Fibroblast of skin of right quadriceps (primary cell): Measurements from ENCODE around the gene SLC8A2.
"Not testable (repeated sequence)": the region's sequence is repeated elsewhere in the genome, so short reads cannot be mapped to it uniquely, and the experiment has no call there.

ENCODE experiments used
- DNase-seq: peaks from one replicate; pipeline ENCODE4 v3.0.0-alpha.2; 2013

Gene SLC8A2

GRCh38 chr19:47406711-47407416 is 64.8 kb downstream of the SLC8A2 start:
- no peak for DNase-seq

DNA sequence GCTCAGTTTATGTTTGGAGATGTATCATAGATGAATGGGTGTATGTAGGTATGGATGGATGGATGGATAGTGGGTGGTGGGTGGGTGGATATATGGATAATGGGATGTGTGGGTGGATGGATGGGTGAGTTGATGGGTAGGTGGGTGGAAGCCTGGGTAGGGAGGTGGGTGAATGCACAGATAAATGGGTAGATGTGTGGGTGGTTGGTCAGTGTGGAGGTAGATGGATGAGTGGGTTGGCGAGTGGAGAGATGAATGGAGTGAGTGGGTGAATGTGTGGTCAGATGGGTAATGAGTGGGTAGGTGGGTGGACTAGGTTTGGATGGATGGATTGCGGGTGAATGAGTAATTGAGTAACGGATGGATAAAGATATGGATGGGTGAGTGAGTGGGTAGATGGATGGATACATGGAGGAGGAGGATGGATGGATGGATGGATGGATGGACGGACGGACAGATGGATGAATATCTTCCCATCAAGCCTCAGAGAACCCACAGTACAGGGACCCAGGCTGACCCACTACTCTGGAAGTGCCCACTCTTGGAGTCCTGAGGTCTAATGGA is 65.8 kb downstream of the SLC8A2 start:
- no peak for DNase-seq

GRCh38 chr19:47405197-47405550 is 66.5 kb downstream of the SLC8A2 start:
- DNase-seq: no peak

DNA sequence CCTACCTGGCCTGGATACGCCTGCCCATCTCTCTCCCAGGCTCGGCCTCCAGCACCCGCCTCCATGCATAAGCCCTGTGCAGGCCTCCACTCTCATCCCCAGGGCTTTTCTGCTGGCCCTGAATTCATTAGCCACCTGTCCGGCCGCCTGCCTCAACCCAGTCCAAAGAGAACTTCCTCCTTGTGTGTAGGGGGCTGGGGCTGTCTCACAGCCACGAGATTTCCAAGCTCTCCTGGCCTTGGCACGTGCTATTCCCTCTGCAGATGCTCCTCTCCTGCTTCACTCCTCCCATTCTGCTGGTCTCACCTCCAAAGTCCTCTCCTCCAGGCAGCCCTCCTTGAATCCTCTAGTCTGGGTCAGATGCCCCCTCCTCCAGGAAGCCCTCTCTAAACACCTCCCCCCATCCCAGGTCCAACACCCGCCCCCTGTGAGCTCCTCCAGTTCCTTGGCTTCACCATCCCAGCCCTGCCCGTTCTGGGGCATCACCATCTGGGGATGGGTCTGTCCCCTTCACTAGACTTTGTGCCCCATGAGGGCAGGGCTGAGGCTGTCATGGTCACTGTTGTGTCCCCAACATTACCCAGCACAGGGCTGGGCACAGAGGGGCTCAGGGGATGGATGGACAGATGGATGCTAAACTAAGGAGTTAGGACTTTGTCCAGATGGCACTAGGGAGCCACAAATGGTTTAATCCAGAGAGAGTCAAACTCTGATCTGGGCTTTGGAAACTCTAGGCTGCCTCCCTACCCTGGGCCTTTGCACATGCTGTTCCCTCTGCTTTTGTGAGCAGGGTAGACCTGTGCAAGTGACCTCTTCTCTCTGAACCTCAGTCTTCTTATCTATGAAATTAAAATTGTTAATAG is 67.1 kb downstream of the SLC8A2 start:
- DNase-seq: no peak

GRCh38 chr19:47402504-47402903 is 69.2 kb downstream of the SLC8A2 start:
- no peak for DNase-seq

- DNase-seq: no peak
Measured at GRCh38 chr19:47398707-47399597, 72.7 kb downstream of the SLC8A2 start.

GRCh38 chr19:47391510-47392223 is 80.0 kb downstream of the SLC8A2 start:
- DNase-seq: peak; percentile 59

- no peak for DNase-seq
Measured at GRCh38 chr19:47390533-47391488, 80.9 kb downstream of the SLC8A2 start.

GRCh38 chr19:47389150-47389556 is 82.5 kb downstream of the SLC8A2 start:
- DNase-seq: no peak

DNA sequence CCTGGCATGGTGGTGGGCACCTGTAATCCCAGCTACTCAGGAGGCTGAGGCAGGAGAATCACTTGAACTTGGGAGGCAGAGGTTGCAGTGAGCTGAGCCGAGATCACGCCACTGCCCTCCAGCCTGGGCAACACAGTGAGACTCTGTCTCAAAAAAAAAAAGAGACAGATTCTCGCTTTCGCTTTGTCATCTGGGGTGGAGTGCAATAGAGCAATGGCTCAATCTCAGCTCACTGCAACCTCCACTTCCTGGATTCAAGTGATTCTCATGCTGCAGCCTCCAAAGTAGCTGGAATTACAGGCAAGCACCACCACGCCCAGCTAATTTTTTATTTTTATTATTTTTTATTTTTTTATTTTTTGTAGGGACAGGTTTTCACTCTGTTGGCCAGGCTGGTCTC is 83.0 kb downstream of the SLC8A2 start:
- DNase-seq: not testable (repeated sequence)

DNA sequence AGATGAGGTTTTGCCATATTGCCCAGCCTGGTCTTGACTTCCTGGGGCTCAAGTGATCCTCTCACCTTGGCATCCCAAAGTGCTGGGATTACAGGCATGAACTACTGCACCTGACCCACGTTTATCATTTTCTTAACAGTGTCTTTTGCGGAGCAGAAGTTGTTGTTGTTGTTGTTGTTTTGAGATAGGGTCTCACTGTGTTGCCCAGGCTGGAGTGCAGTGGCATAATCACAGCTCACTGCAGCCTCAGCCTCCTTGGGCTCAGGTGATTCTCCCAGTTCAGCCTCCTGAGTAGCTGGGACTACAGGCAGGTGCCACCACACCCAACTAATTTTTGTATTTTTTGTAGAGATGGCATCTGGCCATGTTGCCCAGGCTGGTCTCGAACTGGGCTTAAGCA is 84.1 kb downstream of the SLC8A2 start:
- not testable (repeated sequence) for DNase-seq

DNA sequence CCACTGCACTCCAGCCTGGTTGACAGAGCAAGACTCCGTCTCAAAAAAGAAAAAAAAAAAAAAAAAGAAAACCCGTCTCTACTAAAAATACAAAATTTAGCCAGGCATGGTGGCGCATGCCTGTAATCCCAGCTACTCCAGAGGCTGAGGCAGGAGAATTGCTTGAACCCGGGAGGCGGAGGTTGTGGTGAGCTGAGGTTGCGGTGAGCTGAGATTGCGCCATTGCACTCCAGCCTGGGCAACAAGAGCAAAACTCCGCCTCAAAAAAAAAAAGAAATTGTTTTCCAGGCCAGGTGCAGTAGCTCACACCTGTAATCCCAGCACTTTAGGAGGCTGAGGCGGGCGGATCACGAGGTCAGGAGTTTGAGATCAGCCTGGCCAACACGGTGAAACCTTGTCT is 85.1 kb downstream of the SLC8A2 start:
- DNase-seq: not testable (repeated sequence)

- not testable (repeated sequence) for DNase-seq
Measured at GRCh38 chr19:47384533-47384932, 87.2 kb downstream of the SLC8A2 start.

- DNase-seq: not testable (repeated sequence)
Measured at GRCh38 chr19:47383890-47384289, 87.8 kb downstream of the SLC8A2 start.

GRCh38 chr19:47381653-47382279 is 89.9 kb downstream of the SLC8A2 start:
- no peak for DNase-seq

DNA sequence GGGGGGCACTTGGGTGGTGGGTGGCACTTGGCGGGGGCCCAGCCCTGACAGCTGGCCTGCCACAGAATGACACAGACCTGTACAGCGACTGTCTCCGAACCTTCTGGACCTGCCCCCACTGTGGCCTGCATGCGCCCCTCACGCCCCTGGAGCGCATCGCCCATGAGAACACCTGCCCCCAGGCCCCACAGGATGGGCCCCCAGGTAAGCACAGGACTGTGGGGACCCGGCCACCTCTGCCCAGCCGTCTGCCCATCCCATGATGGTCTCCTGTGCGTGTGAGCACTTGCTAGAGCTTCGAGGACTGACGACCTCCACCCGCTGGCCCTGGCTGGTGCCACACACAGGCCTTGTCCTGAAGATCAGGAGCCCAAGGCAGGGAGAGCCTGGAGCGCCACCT is 90.6 kb downstream of the SLC8A2 start:
- DNase-seq: no peak

DNA sequence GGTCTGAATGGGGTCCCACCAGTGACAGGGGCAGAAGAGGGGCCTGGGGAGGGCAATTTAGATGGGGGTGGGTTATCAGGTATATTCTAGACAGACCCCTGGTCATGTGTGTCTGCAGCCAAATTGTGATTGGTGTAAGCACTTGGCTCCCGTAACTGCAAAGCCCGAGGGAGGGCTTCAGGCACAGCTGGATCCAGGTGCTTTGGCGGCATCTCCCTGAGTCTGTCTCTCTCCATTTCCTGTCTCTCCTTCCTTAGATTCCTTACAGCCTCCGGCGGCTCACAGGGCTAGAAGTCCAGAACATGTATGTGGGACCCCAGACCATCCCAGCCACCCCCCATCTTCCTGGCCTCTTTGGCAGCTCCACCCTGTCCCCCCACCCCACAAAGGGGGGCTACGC is 91.1 kb downstream of the SLC8A2 start:
- DNase-seq: no peak

- DNase-seq: no peak
Measured at GRCh38 chr19:47379381-47379938, 92.2 kb downstream of the SLC8A2 start.

- no peak for DNase-seq
Measured at GRCh38 chr19:47378246-47378645, 93.4 kb downstream of the SLC8A2 start.
